Prostate gland (tissue), 2 donors: ENCODE measurements around the gene IL19.

ENCODE experiments used
- CTCF ChIP-seq, 4 experiments: fragments of 200-600 bp in 2 of 4; fragments of 450-650 bp in 2 of 4; sonication (generic) in 2 of 4; IDR thresholded peaks; 1 replicate in 3 of 4; 2 replicates in 1 of 4; pipeline ENCODE4 v1.5.1; 2016 to 2019; ENCODE audit warnings: antibody characterized with exemption in 4 of 4, mild to moderate bottlenecking in 2 of 4, moderate library complexity in 2 of 4
- POLR2A ChIP-seq: fragments of 450-650 bp; IDR thresholded peaks from one replicate; pipeline ENCODE4 v1.6.1; 2016; ENCODE audit warnings: antibody characterized with exemption, mild to moderate bottlenecking

- TF ChIP-seq CTCF (IDR thresholded peaks at IDR 0.05) (no peak), POLR2A (no peak)
Measured at GRCh38 chr1:206728697-206728987, 41.9 kb upstream of the IL19 start.
